ENCODE measurements around the gene TMEM170B. TPM values are rescaled to one million over a fixed set of nuclear protein-coding genes. Genes with fewer than 3 reads are reported as not detected.
A peak's percentile ranks its signal among the peaks of the same experiment; 100 is the strongest.

TMEM170B gene
- total RNA-seq, 1 donor from 2014 or later = 3.9 TPM

DNA sequence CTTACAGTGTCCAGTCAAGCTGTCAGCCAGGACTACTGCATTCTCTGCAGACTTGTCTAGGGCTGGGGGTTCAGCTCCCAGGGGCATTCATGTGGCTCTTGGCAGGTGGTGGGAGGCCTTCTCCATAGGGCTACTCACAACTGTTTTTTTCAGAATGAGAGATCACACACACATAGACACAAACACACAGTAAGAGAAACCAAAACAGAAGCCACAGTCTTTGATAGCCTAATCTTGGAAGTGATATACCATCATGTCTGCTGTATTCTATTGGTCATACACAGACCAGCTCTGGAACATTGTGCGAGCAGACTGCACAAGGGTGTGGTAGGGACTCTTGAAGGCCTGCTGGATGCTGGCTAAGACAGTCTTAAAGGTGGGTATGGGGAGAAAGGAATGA is 13.5 kb downstream of the TMEM170B start:
- TF ChIP-seq, protein P1, sequence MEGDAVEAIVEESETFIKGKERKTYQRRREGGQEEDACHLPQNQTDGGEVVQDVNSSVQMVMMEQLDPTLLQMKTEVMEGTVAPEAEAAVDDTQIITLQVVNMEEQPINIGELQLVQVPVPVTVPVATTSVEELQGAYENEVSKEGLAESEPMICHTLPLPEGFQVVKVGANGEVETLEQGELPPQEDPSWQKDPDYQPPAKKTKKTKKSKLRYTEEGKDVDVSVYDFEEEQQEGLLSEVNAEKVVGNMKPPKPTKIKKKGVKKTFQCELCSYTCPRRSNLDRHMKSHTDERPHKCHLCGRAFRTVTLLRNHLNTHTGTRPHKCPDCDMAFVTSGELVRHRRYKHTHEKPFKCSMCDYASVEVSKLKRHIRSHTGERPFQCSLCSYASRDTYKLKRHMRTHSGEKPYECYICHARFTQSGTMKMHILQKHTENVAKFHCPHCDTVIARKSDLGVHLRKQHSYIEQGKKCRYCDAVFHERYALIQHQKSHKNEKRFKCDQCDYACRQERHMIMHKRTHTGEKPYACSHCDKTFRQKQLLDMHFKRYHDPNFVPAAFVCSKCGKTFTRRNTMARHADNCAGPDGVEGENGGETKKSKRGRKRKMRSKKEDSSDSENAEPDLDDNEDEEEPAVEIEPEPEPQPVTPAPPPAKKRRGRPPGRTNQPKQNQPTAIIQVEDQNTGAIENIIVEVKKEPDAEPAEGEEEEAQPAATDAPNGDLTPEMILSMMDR (IDR thresholded peaks at IDR 0.05) = no peak
- no peak overlapping the region for H3K4me3 Mint-ChIP-seq (ENCODE audit: unreplicated experiment)
- H3K27ac Mint-ChIP-seq (ENCODE audit: unreplicated experiment) = no peak overlapping the region
- no peak for DNase-seq (ENCODE audit: low spot score)
- peaks cover 9% of the 10 kb centered on the region for H3K9me3 Mint-ChIP-seq (ENCODE audit: low read depth)
- no peaks in the 10 kb centered on the region for H3K27me3 Mint-ChIP-seq (ENCODE audit: low read depth)
- no peaks in the 10 kb centered on the region for H3K36me3 Mint-ChIP-seq (ENCODE audit: low read depth)
- peaks cover 7% of the 10 kb centered on the region for H3K4me1 Mint-ChIP-seq (ENCODE audit: low read depth)

DNA sequence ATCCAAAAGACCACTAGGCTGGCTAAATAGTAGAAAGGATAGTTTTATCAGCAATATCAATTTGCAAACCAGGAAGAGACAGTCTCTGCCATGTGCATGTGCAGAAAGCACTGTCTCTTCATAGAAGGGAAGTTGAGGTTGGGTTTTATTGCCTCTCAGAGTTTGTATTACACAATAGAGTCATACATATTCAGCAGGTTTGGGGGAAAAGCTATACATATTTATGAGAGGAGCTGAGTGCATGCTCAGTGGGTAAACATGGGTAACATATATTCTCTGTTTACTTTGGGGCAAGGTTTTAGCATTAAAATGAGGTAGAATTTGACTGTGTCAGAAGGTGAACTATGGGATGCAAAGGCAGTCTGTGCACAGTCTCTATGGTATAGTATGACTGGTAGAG is 14.9 kb downstream of the TMEM170B start:
- no peak for DNase-seq (ENCODE audit: low spot score)
- Mint-ChIP-seq H3K9me3 (ENCODE audit: low read depth) (peaks cover 9% of the 10 kb centered on the region), H3K36me3 (ENCODE audit: low read depth) (no peaks in the 10 kb centered on the region), H3K4me3 (ENCODE audit: unreplicated experiment) (no peak overlapping the region), H3K27me3 (ENCODE audit: low read depth) (no peaks in the 10 kb centered on the region), H3K4me1 (ENCODE audit: low read depth) (peaks cover 7% of the 10 kb centered on the region), H3K27ac (ENCODE audit: unreplicated experiment) (no peak overlapping the region)
- TF ChIP-seq, protein P1 (IDR thresholded peaks at IDR 0.05) = no peak

DNA sequence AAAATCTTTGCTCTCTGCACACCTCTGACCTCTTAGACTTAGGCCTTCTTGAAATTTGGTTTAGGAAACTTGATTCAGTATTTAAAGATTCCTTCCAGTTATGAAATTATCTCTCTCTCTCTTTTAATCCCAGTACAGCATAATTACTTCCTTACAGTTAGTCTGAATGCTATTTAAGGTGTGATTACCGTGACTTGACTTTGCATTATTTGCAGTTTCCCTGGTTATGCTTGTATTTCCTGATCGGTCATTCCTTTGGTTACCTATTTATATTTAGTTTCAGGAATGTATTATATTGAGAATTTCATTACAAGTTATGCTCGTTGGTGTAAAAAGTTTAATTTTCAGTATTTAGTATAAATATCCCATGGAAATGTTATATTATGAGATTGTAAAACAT is 16.3 kb downstream of the TMEM170B start:
- Mint-ChIP-seq H3K27me3 (ENCODE audit: low read depth) (no peaks in the 10 kb centered on the region), H3K4me3 (ENCODE audit: unreplicated experiment) (no peak overlapping the region), H3K9me3 (ENCODE audit: low read depth) (peaks cover 5% of the 10 kb centered on the region)

DNA sequence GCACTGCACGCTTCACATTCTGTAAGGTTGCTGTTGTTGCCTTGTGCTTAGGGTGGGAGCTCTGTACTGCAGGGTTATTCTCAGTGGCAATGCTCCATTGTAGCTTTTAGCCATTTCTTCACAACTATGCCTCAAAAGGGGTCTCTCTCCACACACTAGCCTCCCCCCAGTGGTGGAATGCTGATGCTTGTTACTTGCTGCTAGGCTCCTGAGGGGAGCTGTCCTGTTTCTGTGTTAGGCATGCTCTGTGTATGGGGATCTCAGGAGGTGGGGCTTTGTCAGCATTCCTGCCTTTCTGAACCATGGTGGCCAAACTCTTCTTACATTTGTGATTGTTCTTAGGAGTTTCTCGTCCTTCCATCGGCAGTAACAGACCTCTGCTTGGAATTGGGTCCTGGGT is 18.8 kb downstream of the TMEM170B start:
- Mint-ChIP-seq H3K27me3 (ENCODE audit: low read depth) (no peaks in the 10 kb centered on the region), H3K27ac (ENCODE audit: unreplicated experiment) (no peak overlapping the region), H3K36me3 (ENCODE audit: low read depth) (no peaks in the 10 kb centered on the region), H3K4me3 (ENCODE audit: unreplicated experiment) (no peak overlapping the region), H3K4me1 (ENCODE audit: low read depth) (peaks cover 7% of the 10 kb centered on the region), H3K9me3 (ENCODE audit: low read depth) (peaks cover 5% of the 10 kb centered on the region)
- TF ChIP-seq, protein P1 (IDR thresholded peaks at IDR 0.05) = no peak
- DNase-seq (ENCODE audit: low spot score) = no peak

More for the DNA sequence above, 16.3 kb downstream of the TMEM170B start:
- no peak for DNase-seq (ENCODE audit: low spot score)
- Mint-ChIP-seq H3K36me3 (ENCODE audit: low read depth) (no peaks in the 10 kb centered on the region), H3K4me1 (ENCODE audit: low read depth) (peaks cover 7% of the 10 kb centered on the region), H3K27ac (ENCODE audit: unreplicated experiment) (peak overlapping the region; percentile 14)
- TF ChIP-seq, protein P1 (IDR thresholded peaks at IDR 0.05) = no peak

DNA sequence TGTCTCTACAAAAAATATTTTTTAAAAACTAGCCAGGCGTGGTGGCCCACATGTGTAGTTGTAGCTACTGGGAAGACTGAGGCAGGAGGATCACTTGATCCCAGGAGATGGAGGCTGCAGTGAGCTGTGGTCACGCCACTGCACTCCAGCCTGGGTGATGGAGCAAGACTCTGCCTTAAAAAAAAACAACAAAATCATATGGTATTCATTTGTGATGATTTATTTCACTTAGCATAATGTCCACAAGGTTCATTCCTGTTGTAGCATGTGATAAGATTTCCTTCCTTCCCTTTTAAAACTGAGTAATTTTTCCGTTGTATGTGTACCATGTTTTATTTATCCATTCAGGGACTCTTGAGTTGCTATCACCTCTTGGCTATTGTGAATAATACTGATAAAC is 26.2 kb downstream of the TMEM170B start:
- Mint-ChIP-seq H3K4me3 (ENCODE audit: unreplicated experiment) (no peak overlapping the region), H3K27me3 (ENCODE audit: low read depth) (no peaks in the 10 kb centered on the region), H3K36me3 (ENCODE audit: low read depth) (no peaks in the 10 kb centered on the region), H3K4me1 (ENCODE audit: low read depth) (no peaks in the 10 kb centered on the region), H3K27ac (ENCODE audit: unreplicated experiment) (no peak overlapping the region), H3K9me3 (ENCODE audit: low read depth) (no peaks in the 10 kb centered on the region)
- no peak for DNase-seq (ENCODE audit: low spot score)
- TF ChIP-seq, protein P1 (IDR thresholded peaks at IDR 0.05) = no peak
